HEK293 (cell line): ENCODE results near the gene DKKL1.

Experiments
- CTCF ChIA-PET: fragments of 350-600 bp; formaldehyde crosslinking; extraction: SDS; loops from one replicate; lab custom pipeline; 2021; ENCODE audit warnings: antibody characterized with exemption; lab: Yijun Ruan, JAX
- POLR2A ChIA-PET: fragments of 300-600 bp; formaldehyde crosslinking; extraction: SDS; loops from one replicate; lab custom pipeline; 2020; ENCODE audit warnings: antibody characterized with exemption, inconsistent platforms; lab: Yijun Ruan, JAX
- H3K27ac ChIP-seq: fragments of 200-500 bp; sonication (Bioruptor generic); 2 replicates; pipeline ENCODE4 v1.5.1; 2014; ENCODE audit warnings: low read depth, low read length, control low read depth, inconsistent platforms; ENCODE audit errors: extremely low read depth
- H3K36me3 ChIP-seq, 2 experiments: fragments of 200-500 bp in 1 of 2; sonication (Bioruptor generic) in 1 of 2; 1 replicate in 1 of 2; 2 replicates in 1 of 2; pipeline ENCODE4 v1.5.1; 2014 to 2017; ENCODE audit warnings: inconsistent platforms in 2 of 2, low read length in 2 of 2; ENCODE audit not compliant: control insufficient read depth in 2 of 2, insufficient read depth in 1 of 2
- H3K4me1 ChIP-seq: fragments of 200-500 bp; sonication (Bioruptor generic); 2 replicates; pipeline ENCODE4 v1.5.1; 2014; ENCODE audit warnings: mild to moderate bottlenecking, low read length, inconsistent platforms; ENCODE audit not compliant: control insufficient read depth, insufficient read depth
- H3K4me3 ChIP-seq: 2 replicates; pipeline ENCODE4 v1.5.1; 2011; ENCODE audit warnings: low read depth, mild to moderate bottlenecking, control low read depth, low read length, moderate library complexity
- H3K9me3 ChIP-seq: fragments of 200-500 bp; sonication (Bioruptor generic); 2 replicates; pipeline ENCODE4 v1.5.1; 2014; ENCODE audit warnings: low read depth, low read length, inconsistent platforms; ENCODE audit not compliant: control insufficient read depth, insufficient read depth
- BCL11A ChIP-seq: fragments of 450-650 bp; formaldehyde crosslinking; IDR thresholded peaks from 2 replicates; pipeline ENCODE4 v1.5.1; 2016; ENCODE audit warnings: low read depth, missing biosample characterization, missing genetic modification characterization
- EGR2 ChIP-seq: fragments of 450-650 bp; formaldehyde crosslinking; IDR thresholded peaks from 2 replicates; pipeline ENCODE4 v1.5.1; 2016; ENCODE audit warnings: low read depth, missing biosample characterization, missing genetic modification characterization
- GLIS1 ChIP-seq: fragments of 450-650 bp; formaldehyde crosslinking; IDR thresholded peaks from 2 replicates; pipeline ENCODE4 v1.5.1; 2016; ENCODE audit warnings: missing biosample characterization, missing genetic modification characterization
- GLIS2 ChIP-seq: fragments of 450-650 bp; formaldehyde crosslinking; IDR thresholded peaks from 2 replicates; pipeline ENCODE4 v1.5.1; 2016; ENCODE audit warnings: missing biosample characterization, missing genetic modification characterization
- KLF1 ChIP-seq: fragments of 450-650 bp; formaldehyde crosslinking; IDR thresholded peaks from 2 replicates; pipeline ENCODE4 v1.5.1; 2016; ENCODE audit warnings: missing biosample characterization, missing genetic modification characterization
- KLF8 ChIP-seq: fragments of 450-650 bp; formaldehyde crosslinking; IDR thresholded peaks from 2 replicates; pipeline ENCODE4 v1.5.1; 2016; ENCODE audit warnings: missing biosample characterization, missing genetic modification characterization
- PATZ1 ChIP-seq: fragments of 450-650 bp; formaldehyde crosslinking; IDR thresholded peaks from 2 replicates; pipeline ENCODE4 v1.5.1; 2016; ENCODE audit warnings: missing biosample characterization, missing genetic modification characterization
- PRDM1 ChIP-seq: fragments of 450-650 bp; formaldehyde crosslinking; IDR thresholded peaks from 2 replicates; pipeline ENCODE4; 2016; ENCODE audit warnings: missing biosample characterization, missing genetic modification characterization
- SP3 ChIP-seq: fragments of 450-650 bp; formaldehyde crosslinking; IDR thresholded peaks from 2 replicates; pipeline ENCODE4 v1.5.1; 2016; ENCODE audit warnings: missing biosample characterization, missing genetic modification characterization
- ZFHX2 ChIP-seq: fragments of 450-650 bp; formaldehyde crosslinking; conservative IDR thresholded peaks from 2 replicates; pipeline ENCODE4 v1.5.1; 2016; ENCODE audit warnings: missing biosample characterization, missing genetic modification characterization
- ZNF155 ChIP-seq: fragments of 450-650 bp; formaldehyde crosslinking; IDR thresholded peaks from 2 replicates; pipeline ENCODE4 v1.5.1; 2016; ENCODE audit warnings: missing biosample characterization, missing genetic modification characterization
- ZNF184 ChIP-seq: fragments of 450-650 bp; IDR thresholded peaks from 2 replicates; pipeline ENCODE4 v1.5.1; 2018; ENCODE audit warnings: missing biosample characterization, mild to moderate bottlenecking, missing genetic modification characterization
- ZNF2 ChIP-seq: fragments of 450-650 bp; formaldehyde crosslinking; IDR thresholded peaks from 2 replicates; pipeline ENCODE4 v1.5.1; 2016; ENCODE audit warnings: missing biosample characterization, missing genetic modification characterization
- ZNF211 ChIP-seq: fragments of 450-650 bp; formaldehyde crosslinking; IDR thresholded peaks from 2 replicates; pipeline ENCODE4 v1.5.1; 2016; ENCODE audit warnings: low read depth, missing biosample characterization, missing genetic modification characterization
- ZNF223 ChIP-seq: fragments of 450-650 bp; formaldehyde crosslinking; IDR thresholded peaks from 2 replicates; pipeline ENCODE4 v1.5.1; 2016; ENCODE audit warnings: missing biosample characterization, missing genetic modification characterization
- ZNF335 ChIP-seq: fragments of 450-650 bp; formaldehyde crosslinking; conservative IDR thresholded peaks from 2 replicates; pipeline ENCODE4 v1.5.1; 2016; ENCODE audit warnings: missing biosample characterization, missing genetic modification characterization
- ZNF341 ChIP-seq: fragments of 450-650 bp; formaldehyde crosslinking; IDR thresholded peaks from 2 replicates; pipeline ENCODE4; 2016; ENCODE audit warnings: low read depth, missing biosample characterization, missing genetic modification characterization
- ZNF366 ChIP-seq: fragments of 450-650 bp; formaldehyde crosslinking; conservative IDR thresholded peaks from 2 replicates; pipeline ENCODE4 v1.5.1; 2016; ENCODE audit warnings: missing biosample characterization, missing genetic modification characterization
- ZNF473 ChIP-seq: fragments of 450-650 bp; formaldehyde crosslinking; IDR thresholded peaks from 2 replicates; pipeline ENCODE4 v1.5.1; 2017; ENCODE audit warnings: missing biosample characterization, missing genetic modification characterization
- ZNF501 ChIP-seq: fragments of 450-650 bp; formaldehyde crosslinking; IDR thresholded peaks from 2 replicates; pipeline ENCODE4 v1.5.1; 2016; ENCODE audit warnings: missing biosample characterization, missing genetic modification characterization
- ZSCAN30 ChIP-seq: fragments of 450-650 bp; IDR thresholded peaks from 2 replicates; pipeline ENCODE4 v1.5.1; 2018; ENCODE audit warnings: missing biosample characterization, mild to moderate bottlenecking, missing genetic modification characterization, moderate library complexity
- TF ChIP-seq, protein P1 (sequence below): fragments of 450-650 bp; formaldehyde crosslinking; IDR thresholded peaks from 2 replicates; pipeline ENCODE4 v1.5.1; 2016; ENCODE audit warnings: missing biosample characterization, missing genetic modification characterization
- TF ChIP-seq, protein P2 (sequence below): fragments of 450-650 bp; formaldehyde crosslinking; IDR thresholded peaks from 2 replicates; pipeline ENCODE4 v1.5.1; 2016; ENCODE audit warnings: missing biosample characterization, missing genetic modification characterization
- TF ChIP-seq, protein P3 (sequence below): fragments of 450-650 bp; formaldehyde crosslinking; optimal IDR thresholded peaks from 2 replicates; pipeline ENCODE3; 2016; ENCODE audit warnings: missing biosample characterization, mild to moderate bottlenecking, missing genetic modification characterization

The DKKL1 gene

DNA sequence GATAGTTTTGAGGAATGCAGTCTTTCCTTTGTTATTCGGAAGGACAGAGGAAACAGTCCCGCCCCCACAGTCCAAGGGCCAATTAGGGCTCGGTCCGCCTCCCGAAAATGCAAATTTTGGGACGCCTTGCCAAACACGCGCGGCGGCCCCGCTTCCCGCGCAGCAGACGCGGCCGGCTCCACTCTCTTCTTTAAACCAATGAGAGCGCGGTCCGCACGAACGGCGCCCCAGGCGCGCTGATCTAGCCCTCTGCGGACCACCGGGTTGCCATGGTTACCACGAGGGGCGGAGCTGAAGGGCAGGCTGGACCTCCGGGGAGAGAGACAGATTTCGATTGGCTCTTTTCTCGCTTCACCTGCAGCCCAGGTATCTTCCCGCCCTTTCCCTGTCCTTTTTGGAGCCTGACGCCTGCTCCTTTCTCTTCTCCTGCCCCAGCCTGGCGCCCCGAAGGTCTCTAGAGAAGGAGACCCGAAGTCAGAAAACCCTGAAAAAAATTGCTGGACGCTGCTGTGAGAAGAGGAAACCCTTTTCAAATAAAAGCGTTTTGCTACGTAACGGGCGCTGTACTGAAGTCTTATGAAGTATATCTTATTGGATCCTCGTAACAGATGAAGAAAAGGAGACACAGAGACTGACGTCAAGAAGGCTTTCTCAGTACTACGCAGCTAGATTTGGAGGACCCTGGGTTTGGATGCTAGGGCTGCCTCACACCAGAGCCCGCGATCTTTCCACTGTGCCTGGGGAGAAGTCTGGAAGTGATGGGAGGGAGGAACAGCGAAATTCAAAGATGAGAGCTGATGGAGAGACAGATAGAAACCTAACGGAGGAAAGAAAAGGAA is 57.6 kb downstream of the DKKL1 start (continued):
- TF ChIP-seq ZNF473 = no peak
- peak; percentile 70 for TF ChIP-seq ZNF335

DNA sequence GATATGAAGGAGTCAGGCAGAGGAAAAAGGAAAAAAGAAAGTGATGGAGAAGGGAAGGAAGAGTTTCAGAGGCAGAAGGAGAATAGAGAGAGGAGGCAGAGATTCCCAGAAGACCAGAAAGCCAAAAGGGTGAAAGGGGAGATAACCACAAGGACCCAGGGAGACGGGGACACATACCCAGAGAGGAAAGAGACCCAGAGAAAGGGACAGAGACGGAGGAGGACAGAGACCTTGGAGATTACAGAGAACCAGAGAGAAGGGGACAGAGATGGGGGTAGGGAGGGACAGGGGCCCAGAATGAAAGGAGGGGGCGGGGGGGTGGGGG is 58.2 kb downstream of the DKKL1 start:
- peak; percentile 82 for TF ChIP-seq ZNF366
- no peak for TF ChIP-seq ZNF2 (tag by site-specific recombination)
- peak; percentile 98 for TF ChIP-seq PRDM1 (tag by site-specific recombination)
- no peak for TF ChIP-seq ZNF184 (tag by site-specific recombination)
- no peak for TF ChIP-seq ZNF155 (tag by site-specific recombination)
- no peak for TF ChIP-seq ZNF501 (tag by site-specific recombination)
- TF ChIP-seq, protein P1, sequence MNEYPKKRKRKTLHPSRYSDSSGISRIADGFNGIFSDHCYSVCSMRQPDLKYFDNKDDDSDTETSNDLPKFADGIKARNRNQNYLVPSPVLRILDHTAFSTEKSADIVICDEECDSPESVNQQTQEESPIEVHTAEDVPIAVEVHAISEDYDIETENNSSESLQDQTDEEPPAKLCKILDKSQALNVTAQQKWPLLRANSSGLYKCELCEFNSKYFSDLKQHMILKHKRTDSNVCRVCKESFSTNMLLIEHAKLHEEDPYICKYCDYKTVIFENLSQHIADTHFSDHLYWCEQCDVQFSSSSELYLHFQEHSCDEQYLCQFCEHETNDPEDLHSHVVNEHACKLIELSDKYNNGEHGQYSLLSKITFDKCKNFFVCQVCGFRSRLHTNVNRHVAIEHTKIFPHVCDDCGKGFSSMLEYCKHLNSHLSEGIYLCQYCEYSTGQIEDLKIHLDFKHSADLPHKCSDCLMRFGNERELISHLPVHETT (tag by site-specific recombination) = no peak
- Histone ChIP-seq H3K27ac (no peak overlapping the region), H3K9me3 (no peaks in the 10 kb centered on the region), H3K36me3 (no peaks in the 10 kb centered on the region), H3K4me3 (no peak overlapping the region), H3K4me1 (peaks cover 5% of the 10 kb centered on the region)
- ChIA-PET CTCF (interaction anchor here (0.5 to 4.5 kb wide), 5 partner anchors 11 to 138 kb away, joined by 3 to 28 read pairs (median 4); no protein-coding TSS in a partner anchor), POLR2A (interaction anchor here (1.0 to 1.3 kb wide), 2 partner anchors 18 to 31 kb away, joined by 4 to 5 read pairs; partner anchors contain the start of gene ALDH16A1)

DNA sequence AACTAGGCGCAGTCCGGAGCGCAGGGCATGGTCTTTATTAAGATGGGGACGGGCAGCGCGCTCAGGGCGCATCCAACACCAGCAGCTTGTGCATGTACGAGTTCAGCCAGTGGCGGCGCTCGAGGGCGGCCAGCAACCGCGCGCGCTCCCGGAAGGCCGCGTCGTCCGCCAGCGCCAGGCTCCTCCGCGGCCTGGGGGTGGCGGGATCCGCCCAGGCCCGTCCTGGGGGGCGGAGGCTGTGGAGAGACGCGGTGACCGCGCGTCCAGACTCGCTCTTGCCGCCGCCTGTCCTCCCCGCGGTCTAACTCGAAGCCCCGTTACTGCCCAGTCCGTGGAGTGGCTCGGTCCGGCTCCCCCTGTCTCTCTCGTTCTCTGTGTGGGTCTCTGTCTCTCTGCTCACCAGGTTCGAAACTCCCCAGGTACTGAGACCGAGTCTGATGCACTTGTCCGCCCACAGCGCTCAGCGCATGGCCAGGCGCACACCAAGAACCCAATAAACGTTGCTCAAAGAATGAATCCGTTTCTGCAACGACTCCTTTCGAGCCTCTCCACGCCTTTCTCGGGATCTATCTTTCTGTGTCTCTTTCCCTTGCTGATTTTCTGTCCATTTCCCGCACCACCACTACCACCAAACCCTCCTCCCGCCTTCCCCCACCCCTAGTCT is 58.9 kb downstream of the DKKL1 start:
- H3K27ac ChIP-seq = no peak overlapping the region
- H3K4me1 ChIP-seq = peaks cover 5% of the 10 kb centered on the region
- H3K4me3 ChIP-seq = peak overlapping the region; percentile 20
- ChIA-PET CTCF (interaction anchor here (0.5 to 4.5 kb wide), 3 partner anchors 11 to 129 kb away, joined by 3 to 28 read pairs (median 3); no protein-coding TSS in a partner anchor), POLR2A (interaction anchor here (1.0 to 1.3 kb wide), 2 partner anchors 19 to 31 kb away, joined by 4 to 5 read pairs; partner anchors contain the start of gene ALDH16A1)
- H3K9me3 ChIP-seq = no peaks in the 10 kb centered on the region
- H3K36me3 ChIP-seq = no peaks in the 10 kb centered on the region
- TF ChIP-seq ZNF223 (peak; percentile 86), PATZ1 (peak; percentile 80), GLIS1 (tag by site-specific recombination) (peak; percentile 91), GLIS2 (tag by site-specific recombination) (peak; percentile 61; the same call in 1 of the 2 replicates), SP3 (tag by site-specific recombination) (peak; percentile 59), BCL11A (tag by site-specific recombination) (peak; percentile 50; the same call in 1 of the 2 replicates), EGR2 (tag by site-specific recombination) (peak; percentile 30; the same call in 1 of the 2 replicates), KLF1 (peak; percentile 77), ZSCAN30 (peak; percentile 73; the same call in 1 of the 2 replicates), ZNF366 (peak; percentile 65; the same call in 1 of the 2 replicates), ZFHX2 (tag by site-specific recombination) (peak; percentile 83; the same call in 1 of the 2 replicates), ZNF341 (tag by site-specific recombination) (peak; percentile 42; the same call in 1 of the 2 replicates), KLF8 (tag by site-specific recombination) (peak; percentile 54; the same call in 1 of the 2 replicates), ZNF211 (tag by site-specific recombination) (no peak)
- TF ChIP-seq, protein P2, sequence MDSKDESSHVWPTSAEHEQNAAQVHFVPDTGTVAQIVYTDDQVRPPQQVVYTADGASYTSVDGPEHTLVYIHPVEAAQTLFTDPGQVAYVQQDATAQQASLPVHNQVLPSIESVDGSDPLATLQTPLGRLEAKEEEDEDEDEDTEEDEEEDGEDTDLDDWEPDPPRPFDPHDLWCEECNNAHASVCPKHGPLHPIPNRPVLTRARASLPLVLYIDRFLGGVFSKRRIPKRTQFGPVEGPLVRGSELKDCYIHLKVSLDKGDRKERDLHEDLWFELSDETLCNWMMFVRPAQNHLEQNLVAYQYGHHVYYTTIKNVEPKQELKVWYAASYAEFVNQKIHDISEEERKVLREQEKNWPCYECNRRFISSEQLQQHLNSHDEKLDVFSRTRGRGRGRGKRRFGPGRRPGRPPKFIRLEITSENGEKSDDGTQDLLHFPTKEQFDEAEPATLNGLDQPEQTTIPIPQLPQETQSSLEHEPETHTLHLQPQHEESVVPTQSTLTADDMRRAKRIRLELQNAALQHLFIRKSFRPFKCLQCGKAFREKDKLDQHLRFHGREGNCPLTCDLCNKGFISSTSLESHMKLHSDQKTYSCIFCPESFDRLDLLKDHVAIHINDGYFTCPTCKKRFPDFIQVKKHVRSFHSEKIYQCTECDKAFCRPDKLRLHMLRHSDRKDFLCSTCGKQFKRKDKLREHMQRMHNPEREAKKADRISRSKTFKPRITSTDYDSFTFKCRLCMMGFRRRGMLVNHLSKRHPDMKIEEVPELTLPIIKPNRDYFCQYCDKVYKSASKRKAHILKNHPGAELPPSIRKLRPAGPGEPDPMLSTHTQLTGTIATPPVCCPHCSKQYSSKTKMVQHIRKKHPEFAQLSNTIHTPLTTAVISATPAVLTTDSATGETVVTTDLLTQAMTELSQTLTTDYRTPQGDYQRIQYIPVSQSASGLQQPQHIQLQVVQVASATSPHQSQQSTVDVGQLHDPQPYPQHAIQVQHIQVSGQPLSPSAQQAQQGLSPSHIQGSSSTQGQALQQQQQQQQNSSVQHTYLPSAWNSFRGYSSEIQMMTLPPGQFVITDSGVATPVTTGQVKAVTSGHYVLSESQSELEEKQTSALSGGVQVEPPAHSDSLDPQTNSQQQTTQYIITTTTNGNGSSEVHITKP (tag by site-specific recombination) = peak; percentile 85
- TF ChIP-seq, protein P3, sequence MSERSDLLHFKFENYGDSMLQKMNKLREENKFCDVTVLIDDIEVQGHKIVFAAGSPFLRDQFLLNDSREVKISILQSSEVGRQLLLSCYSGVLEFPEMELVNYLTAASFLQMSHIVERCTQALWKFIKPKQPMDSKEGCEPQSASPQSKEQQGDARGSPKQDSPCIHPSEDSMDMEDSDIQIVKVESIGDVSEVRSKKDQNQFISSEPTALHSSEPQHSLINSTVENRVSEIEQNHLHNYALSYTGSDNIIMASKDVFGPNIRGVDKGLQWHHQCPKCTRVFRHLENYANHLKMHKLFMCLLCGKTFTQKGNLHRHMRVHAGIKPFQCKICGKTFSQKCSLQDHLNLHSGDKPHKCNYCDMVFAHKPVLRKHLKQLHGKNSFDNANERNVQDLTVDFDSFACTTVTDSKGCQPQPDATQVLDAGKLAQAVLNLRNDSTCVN (tag by site-specific recombination) = peak; percentile 67
